Measurements from ENCODE around the gene TUBB8.

GRCh38 chr10:48996-49395 lies at the start of gene TUBB8:
- TF ChIP-seq POLR2A (IDR thresholded peaks at IDR 0.05) (no peak), CTCF (IDR thresholded peaks at IDR 0.05) (no peak), POLR2AphosphoS5 (IDR thresholded peaks at IDR 0.05) (no peak), EP300 (IDR thresholded peaks at IDR 0.05) (no peak)

All from stomach (tissue), 4 donors.